Trophoblast cell (in vitro differentiated cells and primary cell): ENCODE measurements around the gene MED26.

Experiments used
- DNase-seq, 2 donors: peaks; one replicate each; pipeline ENCODE4 v3.0.0-alpha.2; 2016
- H2AFZ ChIP-seq: 2 replicates; pipeline ENCODE4 v1.6.1; 2013; ENCODE audit warnings: low read length, moderate library complexity, mild to moderate bottlenecking; ENCODE audit not compliant: insufficient read depth, poor library complexity
- H2AK5ac ChIP-seq: 2 replicates; pipeline ENCODE4 v1.6.1; 2013; ENCODE audit warnings: mild to moderate bottlenecking, low read length
- H2BK120ac ChIP-seq: 2 replicates; pipeline ENCODE4 v1.6.1; 2013; ENCODE audit warnings: low read length, mild to moderate bottlenecking, moderate library complexity; ENCODE audit not compliant: insufficient read depth, poor library complexity
- H2BK12ac ChIP-seq: 2 replicates; pipeline ENCODE4 v1.6.1; 2013; ENCODE audit warnings: mild to moderate bottlenecking, low read length, moderate library complexity
- H2BK5ac ChIP-seq: 2 replicates; pipeline ENCODE4 v1.6.1; 2013; ENCODE audit warnings: low read length, low read depth, moderate library complexity, mild to moderate bottlenecking; ENCODE audit not compliant: poor library complexity
- H3K14ac ChIP-seq: 2 replicates; pipeline ENCODE4 v1.6.1; 2013; ENCODE audit warnings: mild to moderate bottlenecking, low read length
- H3K18ac ChIP-seq: 2 replicates; pipeline ENCODE4 v1.6.1; 2013; ENCODE audit warnings: mild to moderate bottlenecking, low read length
- H3K23ac ChIP-seq: 2 replicates; pipeline ENCODE4 v1.6.1; 2013; ENCODE audit warnings: low read length
- H3K27ac ChIP-seq: 2 replicates; pipeline ENCODE4 v1.5.1; 2013; ENCODE audit warnings: low read depth, mild to moderate bottlenecking, inconsistent platforms, low read length, moderate library complexity
- H3K27me3 ChIP-seq: 2 replicates; pipeline ENCODE4 v1.6.1; 2013; ENCODE audit warnings: inconsistent platforms, mild to moderate bottlenecking, low read length, moderate library complexity; ENCODE audit not compliant: insufficient read depth
- H3K36me3 ChIP-seq, 2 experiments: 1 replicate in 1 of 2; 2 replicates in 1 of 2; pipeline ENCODE4 v1.6.1; 2013; ENCODE audit warnings: low read length in 2 of 2, mild to moderate bottlenecking in 2 of 2, moderate library complexity in 1 of 2; ENCODE audit not compliant: insufficient read depth in 2 of 2, control insufficient read depth in 1 of 2
- H3K4ac ChIP-seq: 2 replicates; pipeline ENCODE4 v1.6.1; 2013; ENCODE audit warnings: low read depth, mild to moderate bottlenecking, low read length, moderate library complexity
- H3K4me1 ChIP-seq, 2 experiments: 1 replicate in 1 of 2; 2 replicates in 1 of 2; pipeline ENCODE4 v1.6.1; 2013; ENCODE audit warnings: low read length in 2 of 2, mild to moderate bottlenecking in 2 of 2, moderate library complexity in 1 of 2; ENCODE audit not compliant: insufficient read depth in 2 of 2, control insufficient read depth in 1 of 2
- H3K4me2 ChIP-seq: 2 replicates; pipeline ENCODE4 v1.6.1; 2013; ENCODE audit warnings: inconsistent platforms, mild to moderate bottlenecking, low read length, moderate library complexity
- H3K4me3 ChIP-seq: 2 replicates; pipeline ENCODE4 v1.5.1; 2013; ENCODE audit warnings: mild to moderate bottlenecking, low read depth, low read length, inconsistent platforms
- H3K79me1 ChIP-seq: one replicate; pipeline ENCODE4 v1.6.1; 2013; ENCODE audit warnings: low read length
- H3K79me2 ChIP-seq: 2 replicates; pipeline ENCODE4 v1.6.1; 2013; ENCODE audit warnings: low read length, mild to moderate bottlenecking; ENCODE audit not compliant: control insufficient read depth, insufficient read depth, poor library complexity
- H3K9ac ChIP-seq: 2 replicates; pipeline ENCODE4 v1.6.1; 2013; ENCODE audit warnings: mild to moderate bottlenecking, low read length
- H3K9me3 ChIP-seq: 2 replicates; pipeline ENCODE4 v1.6.1; 2013; ENCODE audit warnings: low read depth, mild to moderate bottlenecking, control low read depth, inconsistent platforms, low read length; ENCODE audit not compliant: insufficient read depth
- H4K12ac ChIP-seq: 2 replicates; pipeline ENCODE4 v1.6.1; 2013; ENCODE audit warnings: low read depth, mild to moderate bottlenecking, low read length, moderate library complexity
- H4K8ac ChIP-seq: 2 replicates; pipeline ENCODE4 v1.6.1; 2013; ENCODE audit warnings: low read depth, mild to moderate bottlenecking, low read length, moderate library complexity
- H4K91ac ChIP-seq: one replicate; pipeline ENCODE4 v1.6.1; 2013; ENCODE audit warnings: low read depth, mild to moderate bottlenecking, low read length, moderate library complexity
- WGBS: extraction: QIAGEN DNeasy Blood & Tissue Kit; methylation state at CpG from one replicate; pipeline ENCODE4 v1.1.7; 2013; ENCODE audit warnings: missing lambda C conversion rate; ENCODE audit not compliant: insufficient read length, insufficient coverage; ENCODE audit errors: extremely low coverage; 5-methylcytosine and 5-hydroxymethylcytosine counted together

Gene MED26

GRCh38 chr19:16542910-16543472 is 85.0 kb downstream of the MED26 start:
- Histone ChIP-seq H3K18ac (peak overlapping the region; percentile 97), H2AFZ (peak overlapping the region; percentile 94), H3K14ac (peak overlapping the region; percentile 98), H3K4me3 (peak overlapping the region; percentile 94), H3K4me1 (peaks cover 7% of the 10 kb centered on the region in 2 experiments), H3K9ac (peak overlapping the region; percentile 98), H4K8ac (peak overlapping the region; percentile 97), H2BK12ac (no peak overlapping the region), H3K27ac (peak overlapping the region; percentile 68), H3K27me3 (no peaks in the 10 kb centered on the region), H4K91ac (peak overlapping the region; percentile 98), H2AK5ac (peak overlapping the region; percentile 90), H3K36me3 (peaks cover 13 to 21% of the 10 kb centered on the region in 2 experiments), H4K12ac (peak overlapping the region; percentile 96), H2BK5ac (peak overlapping the region; percentile 92), H3K79me1 (peaks cover 11% of the 10 kb centered on the region), H2BK120ac (peak overlapping the region; percentile 85), H3K4ac (peak overlapping the region; percentile 89), H3K9me3 (peaks cover 1% of the 10 kb centered on the region), H3K4me2 (peak overlapping the region; percentile 98), H3K23ac (no peak overlapping the region), H3K79me2 (peaks cover 26% of the 10 kb centered on the region)
- WGBS, result no CpG with 5 or more reads among the region's 15 CpGs
- no peak for DNase-seq

- Histone ChIP-seq H3K14ac (peak within 1 kb of the TSS; percentile 98), H4K12ac (peak within 1 kb of the TSS; percentile 96), H2AFZ (peak within 1 kb of the TSS; percentile 94), H3K9ac (peak within 1 kb of the TSS; percentile 98), H4K91ac (peak within 1 kb of the TSS; percentile 98), H3K79me2 (peaks cover 26% of the 10 kb centered on the region), H3K4me1 (peaks cover 7% of the 10 kb centered on the region in 2 experiments), H3K4me3 (peak within 1 kb of the TSS; percentile 94), H3K18ac (peak within 1 kb of the TSS; percentile 97), H2BK120ac (peak within 1 kb of the TSS; percentile 92), H2BK5ac (peak within 1 kb of the TSS; percentile 92), H3K36me3 (peaks cover 19 to 28% of the 10 kb centered on the region in 2 experiments), H3K27ac (peak within 1 kb of the TSS; percentile 68), H3K4me2 (peak within 1 kb of the TSS; percentile 98), H3K27me3 (no peaks in the 10 kb centered on the region), H4K8ac (peak within 1 kb of the TSS; percentile 97), H3K79me1 (peaks cover 11% of the 10 kb centered on the region), H3K4ac (peak within 1 kb of the TSS; percentile 94), H2BK12ac (no peak within 1 kb of the TSS), H3K23ac (no peak within 1 kb of the TSS), H3K9me3 (peaks cover 1% of the 10 kb centered on the region), H2AK5ac (peak within 1 kb of the TSS; percentile 90)
- WGBS, result no CpG with 5 or more reads among the region's 108 CpGs
- DNase-seq, result peak; percentile 96 to 98
Measured at GRCh38 chr19:16542045-16542909, 85.7 kb downstream of the MED26 start, which contains the start of gene CHERP. Gene CHERP, minus strand, starts transcription at chr19:16542437. Its CDS starts 59 bp downstream, at chr19:16542378.

GRCh38 chr19:16541526-16542044 is 86.4 kb downstream of the MED26 start:
- peak in 1 of 2 donors; percentile 36 for DNase-seq
- H2BK5ac ChIP-seq, result peak overlapping the region; percentile 87
- peak overlapping the region; percentile 92 for H2BK120ac ChIP-seq
- WGBS, result no CpG with 5 or more reads among the region's 29 CpGs
- peak overlapping the region; percentile 84 for H2AFZ ChIP-seq
- H3K4me1 ChIP-seq, result peaks cover 7% of the 10 kb centered on the region in 2 experiments
- peaks cover 21 to 32% of the 10 kb centered on the region in 2 experiments for H3K36me3 ChIP-seq
- H3K27ac ChIP-seq, result peak overlapping the region; percentile 68
- no peaks in the 10 kb centered on the region for H3K27me3 ChIP-seq
- peak overlapping the region; percentile 94 for H3K4ac ChIP-seq
- H3K18ac ChIP-seq, result peak overlapping the region; percentile 90
- peak overlapping the region; percentile 84 for H3K4me3 ChIP-seq
- peak overlapping the region; percentile 89 for H3K9ac ChIP-seq
- H2BK12ac ChIP-seq, result no peak overlapping the region
- peak overlapping the region; percentile 72 for H3K4me2 ChIP-seq
- peaks cover 11% of the 10 kb centered on the region for H3K79me1 ChIP-seq
- peaks cover 26% of the 10 kb centered on the region for H3K79me2 ChIP-seq
- peak overlapping the region; percentile 90 for H3K14ac ChIP-seq
- H4K8ac ChIP-seq, result peak overlapping the region; percentile 96
- peak overlapping the region; percentile 95 for H4K91ac ChIP-seq
- H3K23ac ChIP-seq, result no peak overlapping the region
- peak overlapping the region; percentile 94 for H4K12ac ChIP-seq
- H2AK5ac ChIP-seq, result peak overlapping the region; percentile 81
- H3K9me3 ChIP-seq, result peaks cover 1% of the 10 kb centered on the region

GRCh38 chr19:16540948-16541347 is 87.1 kb downstream of the MED26 start:
- WGBS, result no CpG with 5 or more reads among the region's 12 CpGs
- H3K36me3 ChIP-seq, result peaks cover 28 to 37% of the 10 kb centered on the region in 2 experiments
- no peak overlapping the region for H2BK120ac ChIP-seq

More at GRCh38 chr19:16540948-16541347, 87.1 kb downstream of the MED26 start:
- Histone ChIP-seq H3K4me3 (no peak overlapping the region), H2BK5ac (no peak overlapping the region), H2AK5ac (no peak overlapping the region), H2AFZ (no peak overlapping the region), H4K91ac (no peak overlapping the region), H3K14ac (no peak overlapping the region), H3K9me3 (peaks cover 1% of the 10 kb centered on the region), H2BK12ac (no peak overlapping the region), H3K79me2 (peaks cover 28% of the 10 kb centered on the region), H3K27ac (no peak overlapping the region), H3K23ac (no peak overlapping the region), H4K12ac (no peak overlapping the region), H3K4ac (peak overlapping the region; percentile 94), H3K4me1 (peaks cover 7% of the 10 kb centered on the region in 2 experiments), H3K18ac (no peak overlapping the region), H3K27me3 (no peaks in the 10 kb centered on the region), H4K8ac (no peak overlapping the region), H3K79me1 (peaks cover 11% of the 10 kb centered on the region), H3K4me2 (peak overlapping the region; percentile 72), H3K9ac (no peak overlapping the region)
- DNase-seq, result no peak
